ENCODE results near the gene DGLUCY.
A peak's percentile ranks its signal among the peaks of the same experiment; 100 is the strongest.
"Not testable (repeated sequence)": the region's sequence is repeated elsewhere in the genome, so short reads cannot be mapped to it uniquely, and the experiment has no call there.

The DGLUCY gene

GRCh38 chr14:91171291-91171690 is 57.4 kb downstream of the DGLUCY start:
- DNase-seq (ENCODE audit: low spot score): no peak

- DNase-seq (ENCODE audit: low spot score): peak; percentile 71
Observed at GRCh38 chr14:91173221-91173670, 59.4 kb downstream of the DGLUCY start.

- DNase-seq (ENCODE audit: low spot score): no peak
Observed at GRCh38 chr14:91173904-91174303, 60.0 kb downstream of the DGLUCY start.

DNA sequence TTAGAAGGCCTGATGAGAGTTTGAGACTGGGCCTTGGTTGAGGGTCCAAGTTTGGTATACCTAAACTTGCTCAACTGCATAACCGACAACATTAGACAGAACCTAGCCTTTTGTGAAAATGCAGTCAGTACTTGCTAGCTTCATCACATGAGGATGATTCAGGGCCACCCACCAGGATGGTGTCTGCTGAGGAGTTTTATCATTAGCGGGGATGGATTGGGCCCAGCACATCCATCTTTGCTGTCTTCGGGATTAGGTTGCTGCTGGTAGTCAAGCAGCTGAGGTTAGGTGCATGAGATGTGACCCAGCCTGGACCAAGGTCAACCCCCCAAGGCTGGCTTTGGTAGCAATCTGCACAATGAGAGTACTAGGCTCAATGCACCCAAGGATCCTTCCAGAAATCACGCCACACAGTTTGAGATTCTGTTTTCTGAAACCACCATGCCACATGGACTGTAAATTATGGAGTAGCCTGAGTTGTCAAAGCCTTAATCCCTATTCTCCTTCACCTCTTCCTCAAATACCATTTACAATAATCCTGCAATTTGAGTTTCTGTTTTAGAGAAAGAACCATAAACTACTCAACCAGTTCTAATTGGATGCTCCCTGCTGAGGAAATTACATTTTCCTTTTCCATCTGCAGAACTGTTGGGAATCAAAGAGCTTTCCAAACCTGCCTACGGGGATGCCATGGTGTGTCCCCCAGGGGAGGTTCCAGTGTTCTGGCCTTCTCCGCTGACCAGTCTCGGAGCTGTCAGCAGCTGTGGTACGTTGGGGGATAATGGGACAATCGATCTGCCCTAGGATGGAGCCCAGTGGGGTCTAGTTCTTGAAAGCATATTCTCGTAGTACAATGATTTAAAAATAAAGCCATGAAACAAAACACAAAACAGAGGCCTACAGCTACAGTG is 61.7 kb downstream of the DGLUCY start:
- no peak for DNase-seq (ENCODE audit: low spot score)

- peak; percentile 80 for DNase-seq (ENCODE audit: low spot score)
Observed at GRCh38 chr14:91177073-91178034, 63.5 kb downstream of the DGLUCY start.

GRCh38 chr14:91180611-91181010 is 66.7 kb downstream of the DGLUCY start:
- no peak for DNase-seq (ENCODE audit: low spot score)

- not testable (repeated sequence) for DNase-seq (ENCODE audit: low spot score)
Observed at GRCh38 chr14:91182753-91183152, 68.9 kb downstream of the DGLUCY start.

GRCh38 chr14:91184559-91184958 is 70.7 kb downstream of the DGLUCY start:
- DNase-seq (ENCODE audit: low spot score): no peak

- DNase-seq (ENCODE audit: low spot score): no peak
Observed at GRCh38 chr14:91185721-91186120, 71.8 kb downstream of the DGLUCY start.

- DNase-seq (ENCODE audit: low spot score): peak; percentile 30
Observed at GRCh38 chr14:91186515-91187066, 72.7 kb downstream of the DGLUCY start.

DNA sequence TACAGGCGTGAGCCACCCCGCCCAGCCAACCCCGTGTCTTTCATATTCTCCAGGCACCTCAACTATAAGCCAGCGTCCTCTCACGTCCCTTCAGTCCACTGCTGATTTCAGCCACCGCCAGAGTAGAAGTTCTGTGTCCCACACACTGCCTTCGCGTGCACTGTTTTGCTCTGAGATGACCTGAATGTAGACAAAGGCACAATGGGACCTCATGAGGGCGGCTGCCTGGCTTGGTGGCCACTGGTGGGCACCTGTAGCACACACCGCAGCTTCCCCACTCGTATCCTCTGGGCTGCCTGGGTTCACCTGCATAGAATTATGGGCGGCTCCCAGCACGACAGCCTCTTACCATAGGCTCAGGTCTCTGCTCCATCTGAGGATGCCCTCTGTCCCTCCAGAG is 73.4 kb downstream of the DGLUCY start:
- no peak for DNase-seq (ENCODE audit: low spot score)

DNA sequence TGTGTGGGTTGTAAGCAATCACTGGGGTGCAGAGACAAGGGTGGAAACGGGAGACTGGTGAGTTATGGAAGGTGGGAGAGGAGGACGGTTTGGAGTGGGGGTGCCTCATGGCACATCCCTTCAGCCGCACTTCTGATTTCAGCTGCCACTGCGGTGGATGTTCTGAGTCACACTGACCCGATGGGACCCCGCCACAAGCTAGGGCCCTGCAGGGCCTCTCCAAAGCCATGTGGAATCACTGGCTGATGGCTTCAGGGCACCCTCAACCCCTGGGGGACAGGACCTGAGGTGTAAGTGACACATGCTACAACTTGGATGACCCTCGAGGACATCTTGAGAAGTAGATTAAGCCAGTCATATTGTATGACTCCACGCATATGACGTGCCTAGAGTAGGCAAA is 77.0 kb downstream of the DGLUCY start:
- no peak for DNase-seq (ENCODE audit: low spot score)

DNA sequence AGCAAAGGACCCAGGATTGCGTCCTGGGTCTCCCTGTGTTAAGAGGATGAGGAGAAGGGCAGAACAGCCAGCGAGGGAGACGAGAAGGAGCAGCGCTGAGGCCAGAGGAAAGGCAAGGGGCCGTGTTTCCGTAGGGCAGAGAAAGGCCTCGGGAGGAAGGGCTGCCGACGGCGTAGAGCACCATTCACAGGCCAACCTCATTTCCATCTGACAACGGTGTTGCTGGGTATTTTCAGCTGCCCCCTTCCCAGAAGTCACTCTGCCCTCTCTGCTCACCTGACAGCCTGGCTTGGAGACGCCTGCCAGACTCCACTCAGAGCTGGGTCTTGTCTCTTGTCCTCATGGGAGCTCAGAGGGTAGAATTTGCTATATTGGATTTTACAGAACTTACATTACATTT is 79.2 kb downstream of the DGLUCY start:
- DNase-seq (ENCODE audit: low spot score): no peak

- no peak for DNase-seq (ENCODE audit: low spot score)
Observed at GRCh38 chr14:91195881-91196280, 82.0 kb downstream of the DGLUCY start.

- no peak for DNase-seq (ENCODE audit: low spot score)
Observed at GRCh38 chr14:91197631-91198030, 83.8 kb downstream of the DGLUCY start.

GRCh38 chr14:91200802-91201201 is 86.9 kb downstream of the DGLUCY start:
- DNase-seq (ENCODE audit: low spot score): not testable (repeated sequence)

GRCh38 chr14:91202234-91202974 is 88.5 kb downstream of the DGLUCY start:
- no peak for DNase-seq (ENCODE audit: low spot score)

- DNase-seq (ENCODE audit: low spot score): no peak
Observed at GRCh38 chr14:91204657-91205056, 90.8 kb downstream of the DGLUCY start.

- DNase-seq (ENCODE audit: low spot score): no peak
Observed at GRCh38 chr14:91205459-91205858, 91.6 kb downstream of the DGLUCY start.

DNA sequence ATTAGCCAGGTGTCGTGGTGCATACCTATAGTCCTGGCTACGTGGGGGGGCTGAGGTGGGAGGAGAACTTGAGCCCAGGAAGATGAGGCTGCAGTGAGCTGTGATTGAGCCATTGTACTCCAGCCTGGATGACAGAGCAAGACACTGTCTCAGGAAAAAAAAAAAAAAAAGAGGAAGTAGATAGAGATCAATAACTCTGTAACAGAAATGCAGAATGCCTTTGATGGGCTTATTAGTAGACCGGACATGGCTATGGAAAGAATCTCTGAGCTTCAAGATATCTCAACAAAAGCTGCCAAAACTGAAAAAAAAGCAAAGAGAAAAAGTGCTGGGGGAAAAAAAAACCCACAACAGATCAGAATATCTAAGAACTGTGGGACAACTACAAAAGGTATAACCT is 93.1 kb downstream of the DGLUCY start:
- DNase-seq (ENCODE audit: low spot score): no peak

DNA sequence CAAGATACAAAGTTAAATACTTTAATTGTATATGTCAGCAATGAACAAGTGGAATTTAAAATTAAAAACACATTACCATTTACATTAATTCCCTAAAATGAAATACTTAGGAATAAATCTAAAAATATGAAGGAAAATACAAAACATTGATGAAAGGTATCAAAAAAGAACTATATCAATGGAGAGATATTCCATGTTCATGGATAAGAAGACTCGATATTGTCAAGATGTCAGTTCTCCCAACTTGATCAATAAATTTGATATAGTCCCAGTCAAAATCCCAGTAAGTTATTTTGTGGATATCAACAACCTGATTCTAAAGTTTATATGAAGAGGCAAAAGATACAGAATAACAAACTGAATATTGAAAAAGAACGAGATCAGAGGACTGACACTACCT is 97.1 kb downstream of the DGLUCY start:
- no peak for DNase-seq (ENCODE audit: low spot score)

- no peak for DNase-seq (ENCODE audit: low spot score)
Observed at GRCh38 chr14:91214306-91214705, 100.4 kb downstream of the DGLUCY start.

All from RKO (cell line).